Measurements from ENCODE around the gene MAP3K19.
A peak's percentile ranks its signal among the peaks of the same experiment; 100 is the strongest.
"Not testable (repeated sequence)": the region's sequence is repeated elsewhere in the genome, so short reads cannot be mapped to it uniquely, and the experiment has no call there.

MAP3K19 gene

DNA sequence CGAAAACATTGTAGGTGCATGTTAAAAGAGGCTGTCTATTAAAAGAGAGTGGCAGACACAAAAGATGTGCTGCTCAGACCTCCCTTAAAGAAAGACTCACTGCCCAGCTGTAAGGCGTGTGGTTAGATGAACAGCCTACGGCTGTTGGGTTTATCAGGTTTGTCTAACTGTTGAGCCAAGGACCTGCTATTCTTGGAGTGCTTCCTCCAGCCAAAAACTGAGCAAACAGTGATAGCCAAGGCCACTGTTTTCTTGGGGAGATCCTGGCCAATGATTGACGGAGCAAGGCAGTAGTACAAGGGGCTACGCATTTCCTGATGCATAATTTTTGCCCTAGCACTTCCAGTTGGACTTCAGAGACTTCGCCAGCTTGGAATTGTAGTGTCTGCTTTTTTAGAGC is 3.4 kb upstream of the MAP3K19 start:
- DNase-seq (ENCODE audit: low read depth, low spot score): no peak

DNA sequence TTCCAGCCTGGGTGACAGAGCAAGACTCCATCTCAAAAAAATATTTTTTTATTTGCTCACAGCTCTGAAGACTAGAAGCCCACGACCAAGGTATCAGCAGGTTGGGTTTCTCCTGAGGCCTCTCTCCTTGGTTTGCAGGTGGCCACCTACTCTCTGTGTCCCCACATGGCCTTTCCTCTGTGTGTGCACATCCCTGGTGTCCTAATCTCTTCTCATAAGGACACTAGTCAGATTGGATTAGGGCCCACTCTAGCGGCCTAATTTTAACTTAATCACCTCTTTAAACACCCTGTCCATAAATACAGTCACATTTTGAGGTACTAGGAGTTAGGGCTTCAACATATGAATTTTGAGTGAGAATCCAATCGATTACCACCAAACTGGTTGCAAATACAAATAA is 2.9 kb upstream of the MAP3K19 start:
- no peak for DNase-seq (ENCODE audit: low read depth, low spot score)

- DNase-seq (ENCODE audit: low read depth, low spot score): no peak
Observed at GRCh38 chr2:135048122-135048521, 875 bp upstream of the MAP3K19 start.

- no peak for DNase-seq (ENCODE audit: low read depth, low spot score)
Observed at GRCh38 chr2:135043345-135043744, 3.9 kb downstream of the MAP3K19 start.

GRCh38 chr2:135037831-135038230 is 9.4 kb downstream of the MAP3K19 start:
- DNase-seq (ENCODE audit: low read depth, low spot score): no peak

DNA sequence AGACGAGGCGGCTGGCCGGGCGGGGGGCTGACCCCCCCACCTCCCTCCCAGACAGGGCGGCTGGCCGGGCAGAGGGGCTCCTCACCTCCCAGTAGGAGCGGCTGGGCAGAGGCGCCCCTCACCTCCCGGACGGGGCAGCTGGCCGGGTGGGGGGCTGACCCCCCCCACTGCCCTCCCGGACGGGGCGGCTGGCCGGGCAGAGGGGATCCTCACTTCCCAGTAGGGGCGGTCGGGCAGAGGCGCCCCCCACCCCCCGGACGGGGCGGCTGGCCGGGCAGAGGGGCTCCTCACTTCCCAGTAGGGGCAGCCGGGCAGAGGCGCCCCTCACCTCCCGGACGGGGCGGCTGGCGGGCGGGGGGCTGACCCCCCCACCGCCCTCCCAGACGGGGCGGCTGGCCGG is 14.0 kb downstream of the MAP3K19 start:
- not testable (repeated sequence) for DNase-seq (ENCODE audit: low read depth, low spot score)

- peak; percentile 23 for DNase-seq (ENCODE audit: low read depth, low spot score)
Observed at GRCh38 chr2:135030826-135031225, 16.4 kb downstream of the MAP3K19 start.

DNA sequence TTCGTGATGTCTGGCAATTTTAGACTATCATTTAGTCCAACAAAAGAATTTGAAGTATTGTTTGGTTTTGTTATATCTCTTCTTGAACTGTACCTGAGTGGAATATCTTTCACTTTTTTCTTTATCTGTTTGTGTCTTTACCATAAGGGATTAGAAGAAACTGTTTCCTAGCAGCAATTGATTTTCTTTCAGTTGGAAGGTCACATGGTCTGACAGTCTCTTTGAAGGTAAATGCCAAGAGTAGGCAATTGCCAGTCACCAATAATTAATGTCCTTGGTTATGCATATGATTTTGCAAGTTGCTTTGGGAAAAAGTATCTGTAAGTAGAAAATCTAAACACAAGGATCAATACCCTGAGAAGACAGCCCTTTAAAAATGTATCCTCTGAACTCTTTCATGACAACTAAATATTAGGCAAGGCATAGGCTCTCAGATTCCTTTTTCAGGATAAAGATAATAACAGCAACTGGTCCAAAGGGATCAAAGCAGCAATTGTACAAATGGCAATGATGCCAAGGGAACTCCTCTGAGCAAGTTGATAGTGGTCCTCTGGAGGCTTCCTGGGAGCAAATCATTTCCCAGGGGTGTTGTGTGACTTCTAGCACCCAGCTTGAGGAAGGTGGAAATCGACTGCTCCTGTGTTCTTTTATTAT is 17.6 kb downstream of the MAP3K19 start:
- DNase-seq (ENCODE audit: low read depth, low spot score): no peak

DNA sequence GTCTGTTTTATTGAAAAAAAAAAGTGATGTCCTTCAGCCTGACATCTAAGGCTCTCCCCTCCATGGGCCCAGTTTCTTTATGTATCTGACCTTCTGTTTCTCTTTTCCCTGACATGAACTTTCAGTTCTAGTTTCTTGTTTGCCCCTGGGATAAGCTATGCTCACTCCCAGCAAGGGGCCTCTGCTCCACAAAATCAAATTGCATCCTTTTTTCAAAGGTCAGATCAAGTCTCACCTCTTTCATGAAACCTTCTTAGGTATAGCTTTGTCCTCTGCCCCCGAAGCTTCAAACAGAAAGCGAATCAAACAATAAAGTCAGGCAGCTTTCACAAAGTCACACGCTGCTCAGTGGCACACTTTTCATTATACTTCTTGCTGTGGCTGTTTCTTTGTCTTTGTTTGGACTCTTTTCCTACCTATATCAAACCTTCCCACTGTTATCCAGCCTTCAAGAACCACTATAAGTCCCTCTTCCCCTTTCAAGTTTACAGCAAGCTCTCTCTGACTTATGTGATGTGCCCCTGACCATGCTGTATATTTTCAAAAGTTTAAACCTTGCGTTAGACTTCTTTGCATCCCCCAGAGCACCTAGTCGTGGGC is 23.3 kb downstream of the MAP3K19 start:
- no peak for DNase-seq (ENCODE audit: low read depth, low spot score)

- DNase-seq (ENCODE audit: low read depth, low spot score): no peak
Observed at GRCh38 chr2:135022952-135023880, 24.0 kb downstream of the MAP3K19 start.

- DNase-seq (ENCODE audit: low read depth, low spot score): no peak
Observed at GRCh38 chr2:135021618-135022017, 25.6 kb downstream of the MAP3K19 start.

DNA sequence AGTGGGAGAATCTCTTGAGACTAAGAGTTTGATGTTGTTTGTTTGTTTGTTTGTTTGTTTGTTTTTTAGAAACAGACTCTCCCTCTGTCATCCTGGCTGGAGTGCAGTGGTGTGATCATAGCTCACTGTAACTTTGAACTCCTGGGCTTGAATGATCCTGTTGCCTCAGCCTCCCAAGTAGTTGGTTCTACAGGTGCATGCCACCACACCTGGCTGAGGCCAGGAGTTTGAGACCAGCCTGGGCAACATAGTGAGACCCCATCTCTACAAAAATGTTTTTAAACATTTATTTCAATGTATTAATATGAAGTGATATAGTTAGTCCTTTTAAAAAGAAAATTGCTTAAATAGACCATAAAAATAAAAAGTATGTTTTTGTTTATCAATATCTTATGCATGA is 35.6 kb downstream of the MAP3K19 start:
- no peak for DNase-seq (ENCODE audit: low read depth, low spot score)

DNA sequence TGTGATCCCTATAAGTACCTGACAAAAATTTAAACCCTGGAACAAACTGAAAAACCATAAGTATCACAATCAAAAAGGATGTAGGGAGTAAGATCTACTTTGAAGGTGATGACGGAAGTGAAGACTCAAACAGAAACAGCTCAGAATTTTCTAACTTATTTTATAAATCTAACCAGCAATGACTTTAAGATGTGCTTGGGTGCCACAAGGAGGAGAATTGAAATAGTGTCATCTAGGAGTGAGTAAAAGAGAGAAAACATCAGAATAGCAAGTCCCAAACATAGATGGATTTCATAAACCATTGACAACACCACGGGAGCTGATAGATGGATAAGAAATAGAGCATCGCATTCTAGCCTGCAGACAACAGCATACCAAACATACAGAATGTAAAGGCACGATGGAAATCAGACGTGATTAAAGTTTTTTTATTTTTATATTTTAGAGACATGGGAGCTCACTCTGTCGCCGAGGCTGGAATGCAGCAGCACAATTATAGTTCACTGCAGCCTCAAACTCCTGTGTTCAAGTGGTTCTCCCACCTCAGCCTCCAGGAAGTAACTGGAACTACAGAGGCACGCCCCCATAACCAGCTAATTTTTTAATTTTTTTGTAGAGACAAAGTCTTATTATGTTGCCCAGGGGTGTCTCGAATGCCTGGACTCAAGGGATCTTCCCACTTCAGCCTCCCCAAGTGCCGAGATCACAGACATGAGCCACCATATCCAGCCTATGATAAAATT is 36.9 kb downstream of the MAP3K19 start:
- DNase-seq (ENCODE audit: low read depth, low spot score): no peak

DNA sequence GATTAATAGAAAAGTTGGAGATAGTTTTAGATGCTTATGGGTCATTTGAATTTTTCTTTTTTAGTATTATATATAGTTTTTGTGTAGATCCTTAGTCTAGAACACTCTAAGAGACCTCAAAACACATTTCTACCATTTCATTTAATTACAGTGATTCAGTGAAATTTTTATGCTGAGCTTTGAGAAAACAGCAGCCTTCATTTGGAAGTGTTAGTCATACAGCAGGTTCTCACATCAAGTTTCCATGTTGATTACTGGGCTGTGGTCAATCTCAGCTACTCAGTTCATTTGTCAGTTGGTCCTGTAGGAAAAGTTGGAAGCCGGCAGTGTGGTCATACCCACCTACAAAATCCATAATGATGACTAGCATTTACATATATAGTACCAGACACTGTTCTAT is 37.9 kb downstream of the MAP3K19 start:
- DNase-seq (ENCODE audit: low read depth, low spot score): no peak

GRCh38 chr2:135005753-135006152 is 41.5 kb downstream of the MAP3K19 start:
- DNase-seq (ENCODE audit: low read depth, low spot score): no peak

GRCh38 chr2:135004005-135004746 is 43.1 kb downstream of the MAP3K19 start:
- DNase-seq (ENCODE audit: low read depth, low spot score): peak; percentile 18

DNA sequence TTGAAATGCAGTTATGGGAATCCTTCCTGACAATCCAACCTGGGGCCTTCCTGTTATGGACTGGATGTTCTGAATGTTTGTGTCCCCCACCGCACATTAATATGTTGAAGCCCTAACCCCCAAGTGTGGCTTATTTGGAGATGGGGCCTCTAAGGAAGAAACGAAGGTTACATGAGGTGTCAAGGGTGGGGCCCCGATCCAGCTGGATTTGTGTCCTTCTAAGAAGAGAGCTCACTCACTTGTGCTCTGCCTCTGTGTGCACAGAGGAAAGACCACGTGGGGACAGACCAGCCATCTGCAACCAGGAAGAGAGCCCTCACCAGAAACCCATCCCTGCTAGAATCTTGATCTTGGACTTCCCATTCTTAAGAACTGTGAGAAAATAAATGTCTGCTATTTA is 44.4 kb downstream of the MAP3K19 start:
- no peak for DNase-seq (ENCODE audit: low read depth, low spot score)

DNA sequence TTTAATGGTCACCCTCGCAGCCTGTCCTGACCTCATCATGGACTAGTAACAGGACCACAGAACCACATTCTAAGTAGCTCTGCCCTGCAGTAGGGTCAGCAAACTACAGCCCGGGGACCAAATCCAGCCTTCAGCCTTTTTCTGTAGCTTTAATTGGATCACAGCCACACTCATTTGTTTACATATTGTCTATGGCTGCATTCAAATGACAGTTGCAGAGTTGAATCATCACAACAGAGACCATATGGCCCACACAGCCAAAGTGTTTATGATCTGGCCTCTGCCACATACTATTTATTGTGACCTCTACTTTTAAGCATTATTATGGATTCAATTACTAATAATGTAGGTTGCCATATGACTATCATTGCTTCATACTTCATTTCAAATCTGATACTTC is 47.7 kb downstream of the MAP3K19 start:
- no peak for DNase-seq (ENCODE audit: low read depth, low spot score)

DNA sequence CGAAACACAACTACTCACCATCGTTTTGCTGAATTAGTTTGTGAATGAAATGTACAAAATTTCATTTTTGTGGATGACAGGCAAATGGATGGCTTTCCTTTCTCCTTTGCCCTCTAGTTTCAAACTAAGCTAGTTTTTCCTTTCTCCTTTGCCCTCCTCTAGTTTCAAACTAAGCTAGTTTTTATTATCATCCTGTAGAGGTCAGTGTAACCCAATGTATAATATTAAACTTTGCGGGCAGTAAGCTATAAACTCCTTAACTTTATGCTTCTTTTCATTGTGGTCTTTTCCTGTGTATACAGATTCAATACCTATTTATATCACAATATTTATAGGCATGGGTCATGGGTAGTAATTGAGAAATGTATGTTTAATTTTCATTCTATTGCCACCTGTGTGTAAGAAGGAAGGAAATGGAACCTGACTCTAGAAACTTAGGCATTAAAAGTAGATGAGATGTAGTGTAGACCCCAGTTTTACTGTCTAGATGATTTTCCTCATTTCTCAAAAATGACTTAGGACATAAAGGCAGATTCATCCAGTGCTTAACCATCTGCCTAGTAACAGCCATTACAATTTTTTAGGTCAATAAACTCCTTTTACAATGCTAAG is 58.1 kb downstream of the MAP3K19 start:
- no peak for DNase-seq (ENCODE audit: low read depth, low spot score)

DNA sequence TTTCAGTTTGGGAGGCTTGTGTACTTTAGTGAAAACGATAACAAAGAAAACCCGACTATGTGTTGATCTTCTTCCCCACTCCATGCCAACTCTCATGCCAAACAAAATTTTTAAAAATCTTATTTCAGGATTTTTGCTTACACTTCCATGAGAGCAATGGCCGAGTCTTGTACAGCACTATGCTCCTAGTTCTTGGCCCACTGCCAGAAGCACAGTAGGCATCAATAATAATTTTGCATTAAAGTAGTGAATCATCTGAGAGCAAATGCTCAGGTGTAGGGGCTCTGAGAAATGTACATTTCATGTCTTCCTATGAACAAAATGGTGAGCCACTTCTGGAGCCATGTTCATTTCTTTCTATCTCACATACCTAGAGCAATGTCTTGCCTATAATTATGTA is 62.2 kb downstream of the MAP3K19 start:
- no peak for DNase-seq (ENCODE audit: low read depth, low spot score)

GRCh38 chr2:134982603-134983002 is 64.6 kb downstream of the MAP3K19 start:
- DNase-seq (ENCODE audit: low read depth, low spot score): no peak
